MCF 10A (cell line): ENCODE data around the gene U2AF2. TPM values are rescaled to one million over a fixed set of nuclear protein-coding genes. Genes with fewer than 3 reads are reported as not detected.

Experiments used
- BruUV-seq: library from RNA; stranded (reverse); fragments of 400-500 nt; replicated peaks from 2 replicates; lab custom pipeline; 2021; lab: Mats Ljungman, UMichigan
- CTCF ChIA-PET: fragments of 300-600 bp; sonication (Branson Sonifier 250); formaldehyde crosslinking; extraction: SDS; loops from one replicate; lab custom pipeline; 2021; ENCODE audit warnings: antibody characterized with exemption, inconsistent platforms; lab: Yijun Ruan, JAX
- POLR2A ChIA-PET: fragments of 300-600, 350-650 bp; sonication (Branson Sonifier 250); formaldehyde crosslinking; extraction: SDS; loops from one replicate; lab custom pipeline; 2020; ENCODE audit warnings: antibody characterized with exemption, inconsistent platforms; lab: Yijun Ruan, JAX
- DNase-seq: peaks from one replicate; pipeline ENCODE4 v3.0.0-alpha.2; 2018; ENCODE audit not compliant: unreplicated experiment
- H3K27ac Mint-ChIP-seq: one replicate; pipeline ENCODE4 v1.8.0; 2022; ENCODE audit warnings: mild to moderate bottlenecking, low read depth, mixed read lengths; ENCODE audit not compliant: unreplicated experiment
- H3K27me3 Mint-ChIP-seq: one replicate; pipeline ENCODE4 v1.8.0; 2022; ENCODE audit warnings: mixed read lengths; ENCODE audit not compliant: insufficient read depth, unreplicated experiment
- H3K36me3 Mint-ChIP-seq: one replicate; pipeline ENCODE4 v1.8.0; 2022; ENCODE audit warnings: mild to moderate bottlenecking, moderate library complexity, mixed read lengths; ENCODE audit not compliant: insufficient read depth, unreplicated experiment
- H3K4me1 Mint-ChIP-seq: one replicate; pipeline ENCODE4 v1.8.0; 2022; ENCODE audit warnings: mixed read lengths; ENCODE audit not compliant: insufficient read depth, unreplicated experiment
- H3K4me3 Mint-ChIP-seq: one replicate; pipeline ENCODE4 v1.8.0; 2022; ENCODE audit warnings: mild to moderate bottlenecking, moderate library complexity, mixed read lengths; ENCODE audit not compliant: unreplicated experiment
- H3K9me3 Mint-ChIP-seq: one replicate; pipeline ENCODE4 v1.8.0; 2022; ENCODE audit warnings: mixed read lengths; ENCODE audit not compliant: unreplicated experiment
- intact Hi-C: fragments of 100-400 bp; cut with micrococcal nuclease; formaldehyde crosslinking; loops from 2 replicates; pipeline ENCODE4 v1.14.1; 2022
- total RNA-seq: library from RNA; stranded (reverse); gene quantifications from 2 replicates; pipeline ENCODE4 v1.2.3, GENCODE V29; 2022
- TF ChIP-seq, protein P1 (sequence below): fragments of 200-600 bp; IDR thresholded peaks from one replicate; pipeline ENCODE4 v1.8.0; 2022; ENCODE audit warnings: antibody characterized with exemption, mild to moderate bottlenecking; ENCODE audit not compliant: unreplicated experiment

U2AF2 gene
- total RNA-seq, 1 experiment from 2014 or later = 280 TPM

DNA sequence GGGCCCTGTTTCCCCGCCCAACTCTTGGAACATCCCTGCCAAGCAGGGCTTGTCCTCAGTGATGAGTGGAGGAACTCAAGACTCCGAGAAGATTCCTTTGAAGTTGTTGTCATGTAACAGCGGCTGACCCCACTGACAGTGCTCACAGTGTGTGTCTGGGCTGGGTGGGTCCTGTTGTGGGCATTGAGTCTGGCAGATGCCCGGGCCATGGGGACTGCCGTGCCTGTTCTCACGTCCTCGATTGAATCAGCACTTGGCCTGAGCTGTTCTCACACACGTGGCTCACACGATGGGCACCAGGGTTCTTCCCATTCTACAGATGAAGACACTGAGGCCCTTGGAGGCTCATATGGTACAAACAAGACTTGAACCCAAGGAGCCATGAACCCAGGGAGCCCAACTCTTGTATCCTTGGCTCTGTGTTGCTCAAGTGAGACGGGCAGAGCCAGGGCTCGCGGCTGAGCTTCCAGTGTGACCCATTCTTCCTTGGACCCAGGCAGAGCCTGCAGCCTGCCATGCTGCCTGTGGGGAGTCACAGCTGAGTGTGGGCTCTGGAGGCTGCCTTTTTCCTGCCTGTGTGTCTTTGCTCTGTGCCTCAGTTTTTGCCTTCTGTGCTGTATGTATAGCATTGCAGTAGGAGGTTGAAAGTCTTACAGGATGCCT lies 11.6 kb downstream of the U2AF2 start:
- Mint-ChIP-seq H3K27me3 (no peaks in the 10 kb centered on the region), H3K27ac (no peak overlapping the region), H3K4me3 (no peak overlapping the region), H3K4me1 (peaks cover 8% of the 10 kb centered on the region), H3K36me3 (peaks cover 83% of the 10 kb centered on the region), H3K9me3 (no peaks in the 10 kb centered on the region)
- BruUV-seq = no TSS peak
- TF ChIP-seq, protein P1, sequence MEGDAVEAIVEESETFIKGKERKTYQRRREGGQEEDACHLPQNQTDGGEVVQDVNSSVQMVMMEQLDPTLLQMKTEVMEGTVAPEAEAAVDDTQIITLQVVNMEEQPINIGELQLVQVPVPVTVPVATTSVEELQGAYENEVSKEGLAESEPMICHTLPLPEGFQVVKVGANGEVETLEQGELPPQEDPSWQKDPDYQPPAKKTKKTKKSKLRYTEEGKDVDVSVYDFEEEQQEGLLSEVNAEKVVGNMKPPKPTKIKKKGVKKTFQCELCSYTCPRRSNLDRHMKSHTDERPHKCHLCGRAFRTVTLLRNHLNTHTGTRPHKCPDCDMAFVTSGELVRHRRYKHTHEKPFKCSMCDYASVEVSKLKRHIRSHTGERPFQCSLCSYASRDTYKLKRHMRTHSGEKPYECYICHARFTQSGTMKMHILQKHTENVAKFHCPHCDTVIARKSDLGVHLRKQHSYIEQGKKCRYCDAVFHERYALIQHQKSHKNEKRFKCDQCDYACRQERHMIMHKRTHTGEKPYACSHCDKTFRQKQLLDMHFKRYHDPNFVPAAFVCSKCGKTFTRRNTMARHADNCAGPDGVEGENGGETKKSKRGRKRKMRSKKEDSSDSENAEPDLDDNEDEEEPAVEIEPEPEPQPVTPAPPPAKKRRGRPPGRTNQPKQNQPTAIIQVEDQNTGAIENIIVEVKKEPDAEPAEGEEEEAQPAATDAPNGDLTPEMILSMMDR = no peak
- intact Hi-C loops = no loop called here
- ChIA-PET CTCF (interaction anchor here (1.0 kb wide), 1 partner anchor 11 kb away, joined by 3 read pairs; no protein-coding TSS in a partner anchor), POLR2A (interaction anchor here (0.6 kb wide), 1 partner anchor 1276 kb away, joined by 3 read pairs; no protein-coding TSS in a partner anchor)
- no peak for DNase-seq

DNA sequence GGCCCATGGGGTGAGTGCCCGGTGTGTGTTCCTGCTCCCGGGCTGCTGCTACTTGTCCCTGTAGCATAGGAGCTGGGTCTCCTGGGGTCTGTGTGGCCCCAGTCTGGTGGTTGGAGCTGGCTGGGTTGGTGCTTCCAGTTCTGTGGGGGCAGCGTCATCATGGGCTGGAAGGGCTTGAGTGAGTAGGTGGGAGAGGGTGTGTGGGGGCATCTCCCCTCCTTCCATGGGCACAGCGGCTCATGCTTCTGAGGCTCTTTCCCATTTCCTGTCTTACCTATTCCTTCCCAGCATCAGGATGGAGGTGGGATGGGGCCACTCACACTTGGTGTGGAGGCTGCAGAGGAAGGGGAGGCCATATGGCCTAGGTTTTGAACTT lies 12.2 kb downstream of the U2AF2 start:
- peaks cover 11% of the 10 kb centered on the region for H3K4me1 Mint-ChIP-seq
- DNase-seq = no peak
- POLR2A ChIA-PET = no interaction called here
- H3K4me3 Mint-ChIP-seq = no peak overlapping the region
- BruUV-seq = no TSS peak
- H3K27ac Mint-ChIP-seq = no peak overlapping the region
- H3K9me3 Mint-ChIP-seq = no peaks in the 10 kb centered on the region
- H3K27me3 Mint-ChIP-seq = no peaks in the 10 kb centered on the region
- CTCF ChIA-PET = interaction anchor here (0.9 kb wide), 1 partner anchor 9 kb away, joined by 3 read pairs; no protein-coding TSS in a partner anchor
- H3K36me3 Mint-ChIP-seq = peaks cover 83% of the 10 kb centered on the region
- intact Hi-C loops = no loop called here
- TF ChIP-seq, protein P1 = no peak

DNA sequence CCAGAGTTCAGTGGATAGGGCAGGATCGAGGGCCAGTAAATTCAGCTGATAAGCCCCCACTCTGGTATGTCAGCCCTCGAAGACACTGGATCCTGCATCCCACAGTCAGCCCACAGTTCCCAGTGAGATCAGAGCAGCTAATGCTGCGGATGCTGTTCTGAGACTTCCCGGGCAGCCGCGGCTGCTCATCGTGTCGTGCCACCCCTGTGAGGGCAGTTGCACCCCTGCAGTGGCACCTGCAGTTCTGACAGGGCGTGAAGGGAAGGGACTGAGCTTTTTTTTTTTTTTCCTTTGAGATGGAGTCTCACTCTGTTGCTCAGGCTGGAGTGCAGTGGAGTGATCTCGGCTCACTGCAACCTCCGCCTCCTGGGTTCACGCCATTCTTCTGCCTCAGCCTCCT lies 12.7 kb downstream of the U2AF2 start:
- POLR2A ChIA-PET = interaction anchor here (1.2 kb wide), 1 partner anchor 13 kb away, joined by 3 read pairs; the partner anchor contains the start of gene U2AF2
- intact Hi-C loops = no loop called here
- DNase-seq = no peak
- no peak overlapping the region for H3K4me3 Mint-ChIP-seq
- peaks cover 11% of the 10 kb centered on the region for H3K4me1 Mint-ChIP-seq
- no peaks in the 10 kb centered on the region for H3K27me3 Mint-ChIP-seq
- TF ChIP-seq, protein P1 = no peak
- peaks cover 84% of the 10 kb centered on the region for H3K36me3 Mint-ChIP-seq
- no peaks in the 10 kb centered on the region for H3K9me3 Mint-ChIP-seq
- CTCF ChIA-PET = interaction anchor here (0.9 to 1.4 kb wide), 2 partner anchors 9 to 10 kb away, joined by 3 to 7 read pairs; no protein-coding TSS in a partner anchor
- no peak overlapping the region for H3K27ac Mint-ChIP-seq
- no TSS peak for BruUV-seq

DNA sequence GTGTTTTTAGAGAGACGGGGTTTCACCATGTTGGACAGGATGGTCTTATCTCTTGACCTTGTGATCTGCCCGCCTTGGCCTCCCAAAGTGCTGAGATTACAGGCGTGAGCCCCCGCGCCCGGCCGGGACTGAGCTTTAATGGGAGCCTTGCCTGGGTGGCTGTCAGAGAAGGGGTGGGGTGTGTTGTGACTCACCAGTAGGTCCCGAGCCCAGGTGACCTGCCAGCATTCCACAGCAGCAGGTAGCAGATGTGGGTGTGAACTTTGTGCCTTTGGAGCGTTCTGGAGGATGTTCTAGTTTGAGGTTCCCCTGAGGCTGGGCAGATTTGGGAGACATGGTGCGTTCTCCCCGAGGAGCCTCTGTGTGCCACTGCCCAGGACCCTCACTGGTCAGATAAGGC lies 13.1 kb downstream of the U2AF2 start:
- intact Hi-C loops = no loop called here
- Mint-ChIP-seq H3K27ac (no peak overlapping the region), H3K27me3 (no peaks in the 10 kb centered on the region), H3K4me1 (peaks cover 11% of the 10 kb centered on the region), H3K9me3 (no peaks in the 10 kb centered on the region), H3K4me3 (no peak overlapping the region), H3K36me3 (peaks cover 84% of the 10 kb centered on the region)
- POLR2A ChIA-PET = interaction anchor here (1.2 kb wide), 1 partner anchor 13 kb away, joined by 3 read pairs; the partner anchor contains the start of gene U2AF2
- TF ChIP-seq, protein P1 = no peak
- DNase-seq = no peak
- CTCF ChIA-PET = interaction anchor here (0.6 to 1.4 kb wide), 3 partner anchors 8 to 436 kb away, joined by 3 to 7 read pairs (median 4); no protein-coding TSS in a partner anchor
- BruUV-seq = no TSS peak
